Measurements from ENCODE around the gene TMCO4. TPM values are rescaled to one million over a fixed set of nuclear protein-coding genes. Genes with fewer than 3 reads are reported as not detected.

TMCO4 gene
- total RNA-seq, 1 experiment from 2014 or later: 7.2 TPM

GRCh38 chr1:19648239-19648638 lies 151.5 kb downstream of the TMCO4 start (continued):
- TF ChIP-seq ATF3 (CRISPR knock-in tag; conservative IDR thresholded peaks at IDR 0.05) (no peak), MAX (CRISPR knock-in tag; IDR thresholded peaks at IDR 0.05) (no peak), FOXP1 (CRISPR knock-in tag; IDR thresholded peaks at IDR 0.05; ENCODE audit: borderline replicate concordance) (no peak), OVOL2 (CRISPR knock-in tag; IDR thresholded peaks at IDR 0.05; ENCODE audit: borderline replicate concordance) (no peak)

GRCh38 chr1:19647643-19648042 lies 152.1 kb downstream of the TMCO4 start:
- H3K9me3 Mint-ChIP-seq: no peaks in the 10 kb centered on the region
- no peak overlapping the region for H3K27ac Mint-ChIP-seq
- no peak for TF ChIP-seq GABPB1 (CRISPR knock-in tag; IDR thresholded peaks at IDR 0.05)
- TF ChIP-seq ZBTB21 (CRISPR knock-in tag; IDR thresholded peaks at IDR 0.05; ENCODE audit: borderline replicate concordance): no peak
- H3K36me3 Mint-ChIP-seq: no peaks in the 10 kb centered on the region
- H3K4me1 Mint-ChIP-seq: peaks cover 14% of the 10 kb centered on the region
- ATAC-seq: no peak
- H3K4me3 Mint-ChIP-seq: no peak overlapping the region
- H3K27me3 Mint-ChIP-seq (ENCODE audit: low read depth): peaks cover 33% of the 10 kb centered on the region
- ChIA-PET CTCF (interaction anchor here (1.4 to 3.2 kb wide), 7 partner anchors 7 to 308 kb away, joined by 4 to 21 read pairs (median 7); no protein-coding TSS in a partner anchor), POLR2A (no interaction called here)
- DNase-seq (ENCODE audit: low spot score): no peak

GRCh38 chr1:19646377-19647319 lies 153.1 kb downstream of the TMCO4 start:
- H3K4me1 Mint-ChIP-seq: peaks cover 14% of the 10 kb centered on the region
- no peaks in the 10 kb centered on the region for H3K36me3 Mint-ChIP-seq
- no peaks in the 10 kb centered on the region for H3K9me3 Mint-ChIP-seq
- H3K27ac Mint-ChIP-seq: no peak overlapping the region
- CTCF ChIA-PET: interaction anchor here (1.4 to 3.2 kb wide), 4 partner anchors 15 to 302 kb away, joined by 4 to 21 read pairs (median 8); no protein-coding TSS in a partner anchor
- no peak overlapping the region for H3K4me3 Mint-ChIP-seq
- H3K27me3 Mint-ChIP-seq (ENCODE audit: low read depth): peaks cover 43% of the 10 kb centered on the region
- POLR2A ChIA-PET: interaction anchor here (0.6 kb wide), 1 partner anchor 163 kb away, joined by 3 read pairs; no protein-coding TSS in a partner anchor
- ATAC-seq: no peak
- no peak for DNase-seq (ENCODE audit: low spot score)
- TF ChIP-seq CBFB (CRISPR knock-in tag; IDR thresholded peaks at IDR 0.05; ENCODE audit: low read depth) (no peak), ZNF512 (CRISPR knock-in tag; IDR thresholded peaks at IDR 0.05; ENCODE audit: borderline replicate concordance) (no peak), EMX1 (CRISPR knock-in tag; IDR thresholded peaks at IDR 0.05) (no peak), GABPB1 (CRISPR knock-in tag; IDR thresholded peaks at IDR 0.05) (no peak), ATF2 (CRISPR knock-in tag; IDR thresholded peaks at IDR 0.05; ENCODE audit: borderline replicate concordance, low read depth) (no peak), FOXJ3 (CRISPR knock-in tag; IDR thresholded peaks at IDR 0.05; ENCODE audit: borderline replicate concordance) (no peak), SP1 (CRISPR knock-in tag; conservative IDR thresholded peaks at IDR 0.05) (no peak), ZNF121 (CRISPR knock-in tag; IDR thresholded peaks at IDR 0.05) (no peak), ZNF317 (CRISPR knock-in tag; IDR thresholded peaks at IDR 0.05; ENCODE audit: borderline replicate concordance, low read depth) (no peak), USF2 (CRISPR knock-in tag; IDR thresholded peaks at IDR 0.05) (no peak), ATF1 (CRISPR knock-in tag; IDR thresholded peaks at IDR 0.05) (no peak), PRDM15 (CRISPR knock-in tag; IDR thresholded peaks at IDR 0.05) (no peak), NFYB (CRISPR knock-in tag; conservative IDR thresholded peaks at IDR 0.05; ENCODE audit: low read depth) (no peak), NR2C2 (CRISPR knock-in tag; IDR thresholded peaks at IDR 0.05) (no peak), NFATC4 (CRISPR knock-in tag; IDR thresholded peaks at IDR 0.05) (no peak), ZNF425 (CRISPR knock-in tag; conservative IDR thresholded peaks at IDR 0.05) (no peak)
